ENCODE data around the gene MEF2C.

MEF2C gene

DNA sequence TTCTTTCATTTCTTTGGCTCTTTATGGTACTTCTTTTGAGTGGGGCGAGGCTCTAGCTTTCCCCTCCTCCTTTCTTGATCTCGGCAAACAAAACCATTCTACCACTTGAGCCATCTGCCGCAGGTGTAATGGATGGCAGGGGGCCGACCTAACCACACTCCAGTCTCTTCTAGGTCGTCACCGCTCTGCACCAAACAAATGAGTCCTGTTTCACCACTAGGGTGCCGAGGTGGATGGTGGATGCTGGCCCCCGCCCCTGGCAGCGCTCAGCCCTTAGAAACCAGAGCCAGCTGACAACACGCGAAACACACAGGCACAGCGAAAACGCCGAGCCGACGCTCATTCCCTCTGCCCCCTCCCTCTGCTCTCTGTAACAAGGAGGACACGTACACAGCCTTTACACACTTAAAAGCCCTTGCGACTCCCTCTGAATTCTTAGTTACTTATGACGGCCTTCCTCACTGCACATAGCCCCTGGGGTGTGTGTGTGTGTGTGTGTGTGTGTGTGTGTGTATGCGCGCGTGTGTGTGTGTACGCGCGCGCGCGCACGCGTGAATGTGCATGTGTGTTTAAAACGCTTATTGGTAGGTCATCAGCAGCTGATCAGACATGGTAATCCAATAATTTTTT is 199.4 kb downstream of the MEF2C start:
- no peak for DNase-seq

DNA sequence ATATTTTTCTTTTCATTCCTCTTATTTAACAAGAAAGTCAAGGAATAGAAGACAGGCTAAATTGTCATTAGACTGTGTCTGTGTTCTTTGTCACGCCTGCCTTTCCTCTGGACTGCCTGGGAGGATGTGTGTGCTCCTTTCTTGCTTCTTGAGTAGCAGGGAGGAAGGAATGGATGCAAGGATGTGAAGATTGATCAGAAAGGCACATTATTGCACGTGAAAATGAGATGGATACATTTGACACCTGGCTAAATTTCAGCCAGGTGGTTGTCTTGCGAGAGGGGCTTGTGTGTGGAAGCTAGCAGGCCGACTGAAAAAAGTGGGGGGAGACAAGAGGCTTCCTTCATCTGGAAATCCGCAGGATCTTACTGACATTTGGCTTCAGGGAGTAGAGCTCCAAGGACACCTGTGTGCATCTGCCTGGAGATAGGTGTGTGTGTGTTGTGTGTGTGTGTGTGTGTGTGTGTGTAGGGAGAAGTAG is 200.1 kb downstream of the MEF2C start:
- no peak for DNase-seq

DNA sequence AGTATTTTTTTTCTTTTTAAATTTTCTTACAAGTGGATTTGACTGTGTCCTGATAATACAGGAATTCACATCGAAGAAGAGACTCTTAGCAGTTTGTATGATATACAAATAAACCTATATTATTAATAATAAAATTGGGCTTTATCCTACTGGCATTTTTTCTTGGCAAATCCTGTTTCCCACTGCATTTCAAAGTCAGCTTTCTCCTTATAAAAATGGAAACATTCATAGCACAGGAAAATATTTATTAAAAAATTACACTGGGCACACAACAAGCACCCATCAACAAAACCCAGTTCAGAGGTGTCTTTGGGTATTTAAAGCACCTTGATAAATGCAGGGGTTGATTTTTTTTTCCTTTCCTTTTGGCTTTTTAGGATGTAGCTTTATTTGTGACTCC is 200.9 kb downstream of the MEF2C start:
- no peak for DNase-seq

DNA sequence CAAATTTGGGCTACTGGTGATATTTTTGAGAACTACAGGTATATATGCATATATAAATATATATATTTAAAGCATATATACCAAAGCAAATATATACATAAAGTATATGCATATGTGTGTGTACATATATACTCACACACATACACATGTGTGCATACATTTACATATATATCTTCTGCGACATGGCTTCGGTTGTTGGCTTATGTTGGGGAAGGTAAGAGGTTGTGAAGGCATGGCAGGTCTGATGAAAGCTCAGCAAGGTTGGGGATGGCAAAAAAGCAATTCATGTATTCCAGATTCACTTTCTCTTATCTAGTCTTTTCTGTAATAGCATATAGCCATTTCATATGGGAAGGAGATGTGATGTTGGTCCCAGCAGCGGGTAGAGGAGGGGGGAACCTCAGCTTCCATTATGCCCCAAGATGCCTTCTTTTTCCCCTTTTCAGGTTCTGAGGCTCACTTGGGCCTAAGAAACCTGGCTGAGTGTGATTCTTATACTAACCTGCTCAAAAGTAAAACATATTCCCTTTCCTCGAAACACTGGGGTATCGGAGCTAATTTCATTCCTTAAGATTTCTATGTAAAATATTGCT is 201.7 kb downstream of the MEF2C start:
- no peak for DNase-seq

DNA sequence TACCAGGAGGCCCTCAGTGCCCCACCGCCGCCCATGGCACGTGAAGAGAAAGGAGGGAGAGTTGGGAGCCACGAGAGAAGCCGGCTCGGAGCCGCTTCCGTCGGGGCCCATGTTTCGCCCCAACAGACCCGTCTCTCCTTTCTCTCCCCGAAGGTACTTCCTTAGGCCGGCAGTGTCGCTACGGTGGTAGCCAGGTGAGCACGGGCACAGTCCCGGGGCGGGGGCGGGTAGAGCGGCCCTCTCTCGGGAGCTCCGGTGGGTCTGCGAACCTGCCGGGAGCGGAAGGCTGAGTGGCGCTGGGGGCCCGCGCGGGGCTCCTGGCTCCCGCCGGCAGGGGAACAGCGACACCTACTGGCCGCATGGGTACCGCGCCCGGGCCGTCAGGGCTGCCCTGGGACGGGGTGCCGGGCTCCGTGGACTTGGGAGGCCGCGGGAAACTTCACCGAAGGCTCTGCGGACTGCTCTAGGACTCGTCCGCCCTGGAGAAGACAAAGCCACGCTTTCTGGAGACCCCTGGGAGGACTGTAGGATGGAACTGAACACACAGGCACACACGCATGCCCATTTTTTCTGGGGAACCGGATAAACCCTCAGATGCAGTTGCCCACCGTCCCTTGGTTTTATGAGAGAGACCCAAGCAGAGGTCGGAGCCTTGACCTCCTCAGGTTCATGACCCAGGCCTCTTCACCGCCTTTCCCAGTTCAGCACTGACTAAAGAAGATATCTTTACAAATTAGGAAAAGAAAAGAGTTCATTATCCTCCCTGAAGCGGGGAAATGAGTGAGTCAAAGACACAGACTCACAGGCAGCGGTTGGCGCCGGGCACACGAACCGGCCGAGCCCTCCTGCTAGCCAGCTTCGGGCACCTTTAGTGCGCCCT is 202.5 kb downstream of the MEF2C start:
- peak; percentile 82 to 84 for DNase-seq

DNA sequence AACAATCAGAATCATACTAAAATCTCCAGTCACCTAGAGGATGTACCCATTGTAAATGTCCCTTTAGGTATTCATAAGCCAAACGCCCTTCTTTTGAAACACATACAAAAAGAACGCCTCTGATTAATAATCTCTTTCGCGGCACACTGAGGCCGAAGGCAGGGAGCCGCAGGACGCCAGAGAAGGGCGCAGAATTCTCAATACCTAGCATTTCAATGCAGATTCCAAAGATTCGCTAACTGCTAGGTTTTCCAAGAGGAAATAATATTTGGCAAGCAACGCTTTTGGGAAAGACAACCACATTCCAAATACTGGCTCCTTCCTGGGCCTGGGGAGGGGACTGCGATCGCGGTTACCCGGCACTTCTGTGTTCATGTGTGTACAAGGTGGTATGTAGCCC is 203.3 kb downstream of the MEF2C start:
- no peak for DNase-seq

DNA sequence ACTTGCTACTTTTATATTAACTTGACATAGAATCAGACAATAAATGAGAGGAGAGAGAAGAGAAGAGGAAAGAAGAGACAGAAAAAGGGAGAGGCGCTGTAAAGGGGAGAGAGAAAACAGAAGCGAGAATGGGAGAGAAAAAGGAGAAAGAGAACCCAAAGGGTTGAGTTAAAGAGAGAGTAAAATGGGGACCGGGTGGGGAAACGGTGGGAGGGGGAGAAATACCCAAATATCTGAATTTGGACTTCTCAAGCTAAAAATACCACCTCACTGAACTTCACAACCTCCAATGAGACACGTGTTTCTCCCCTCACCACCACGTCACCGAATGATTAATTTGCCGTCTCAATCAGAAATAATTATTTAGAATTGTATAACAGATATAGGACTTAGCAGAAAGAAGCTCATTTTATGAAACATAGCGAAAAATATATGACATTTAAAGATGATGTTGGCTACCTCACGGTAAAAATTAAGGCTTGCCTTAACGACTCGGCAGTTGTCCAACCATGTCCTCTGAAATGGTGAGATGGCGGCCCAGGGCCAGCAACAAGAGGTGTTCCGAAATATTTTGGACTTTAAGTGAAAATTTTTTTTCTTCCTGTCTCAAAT is 204.1 kb downstream of the MEF2C start:
- DNase-seq, result no peak

DNA sequence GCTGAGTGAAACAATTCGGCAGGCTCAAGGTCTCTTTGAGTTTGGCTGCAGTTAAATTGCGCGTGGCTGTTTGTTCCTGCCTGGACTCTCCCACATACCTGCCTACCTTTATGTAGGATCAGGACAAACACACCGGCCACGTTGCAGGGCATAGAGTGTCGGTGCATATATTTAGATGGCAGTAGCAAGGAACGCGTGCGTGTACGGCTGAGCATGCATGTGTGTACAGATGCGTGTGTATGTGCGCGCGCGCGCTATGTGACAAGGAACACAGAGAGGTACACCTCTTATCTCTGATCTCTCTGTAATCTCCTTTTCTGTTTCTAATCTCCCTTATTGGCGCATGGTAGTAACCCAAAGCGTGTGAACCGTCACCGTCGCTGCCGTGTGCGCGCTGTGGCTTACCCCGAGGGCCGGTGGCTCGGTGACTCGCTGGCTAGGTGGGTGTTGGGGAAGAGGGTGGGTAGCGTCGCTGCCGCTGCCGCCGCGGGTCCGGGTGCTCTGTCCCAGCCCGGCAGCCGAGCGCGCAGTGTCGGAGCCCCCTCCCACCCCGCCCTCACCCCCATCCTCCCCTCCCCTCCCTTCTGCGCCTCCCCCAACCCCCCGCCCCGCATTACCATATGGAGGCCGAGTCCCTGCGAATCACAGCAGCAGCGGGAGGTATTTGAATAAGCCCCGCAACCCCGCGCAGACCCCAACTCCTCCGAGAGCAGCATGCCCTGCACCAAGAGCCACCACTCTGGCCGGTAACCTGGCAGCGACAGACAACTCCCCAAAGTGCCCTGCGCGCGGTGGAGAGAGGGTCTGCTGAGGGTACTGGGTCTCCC is 204.8 kb downstream of the MEF2C start:
- no peak for DNase-seq

DNA sequence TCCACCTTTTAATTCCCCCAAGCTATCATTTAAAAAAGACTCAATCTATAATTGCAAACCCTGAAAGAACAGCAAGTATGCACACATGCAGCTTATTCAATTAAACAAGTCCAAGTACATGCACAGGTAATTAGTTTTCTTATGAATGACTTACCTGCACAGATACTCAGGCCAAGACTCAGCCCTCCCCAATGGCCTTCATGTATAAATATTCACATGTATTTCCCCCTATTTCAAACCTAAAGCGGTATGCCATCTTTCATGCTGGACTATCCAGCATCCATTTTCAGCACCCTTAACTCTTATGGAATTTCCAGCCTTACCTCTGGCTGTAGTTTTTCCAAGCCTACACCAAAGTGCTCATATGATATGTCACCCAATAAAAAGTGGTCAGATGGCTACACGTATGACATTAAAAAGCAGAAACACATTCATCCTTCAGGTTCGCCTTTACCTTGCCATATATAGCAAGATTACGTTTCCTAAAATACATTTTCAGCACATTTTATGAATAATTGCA is 205.5 kb downstream of the MEF2C start:
- no peak for DNase-seq

DNA sequence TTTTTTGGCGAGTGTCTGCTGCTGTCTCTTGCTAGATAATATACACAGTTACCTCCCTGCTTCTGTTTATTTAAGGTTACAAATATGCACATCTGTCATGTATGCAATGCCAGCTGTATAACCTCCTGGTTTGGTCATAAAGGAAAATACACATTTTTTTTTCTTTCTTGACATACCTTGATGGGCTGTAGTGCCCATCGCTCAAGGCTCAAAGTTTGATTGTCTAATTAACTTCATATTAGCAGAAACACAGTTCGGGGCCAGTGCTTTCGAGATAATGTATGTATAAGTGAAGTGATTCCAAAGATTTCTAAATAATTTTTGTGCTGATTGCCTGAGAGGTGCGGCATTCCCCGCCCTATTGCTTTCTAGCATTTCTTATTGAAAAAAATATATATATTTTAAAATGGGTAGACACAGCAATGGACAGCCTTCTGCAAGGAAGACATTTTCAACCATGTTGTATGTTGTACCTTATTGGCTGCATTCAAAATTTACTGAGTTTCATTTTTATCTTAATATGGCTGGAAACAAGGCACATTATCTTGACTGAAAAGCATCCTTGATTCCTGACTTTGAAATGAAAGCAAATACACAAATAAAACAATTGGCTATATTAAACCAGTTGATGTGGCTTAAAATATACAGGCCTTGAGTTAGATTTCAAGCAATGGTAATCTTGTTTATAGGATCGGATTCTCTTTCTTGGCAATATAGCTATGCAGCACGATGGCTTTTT is 206.2 kb downstream of the MEF2C start:
- DNase-seq, result no peak

DNA sequence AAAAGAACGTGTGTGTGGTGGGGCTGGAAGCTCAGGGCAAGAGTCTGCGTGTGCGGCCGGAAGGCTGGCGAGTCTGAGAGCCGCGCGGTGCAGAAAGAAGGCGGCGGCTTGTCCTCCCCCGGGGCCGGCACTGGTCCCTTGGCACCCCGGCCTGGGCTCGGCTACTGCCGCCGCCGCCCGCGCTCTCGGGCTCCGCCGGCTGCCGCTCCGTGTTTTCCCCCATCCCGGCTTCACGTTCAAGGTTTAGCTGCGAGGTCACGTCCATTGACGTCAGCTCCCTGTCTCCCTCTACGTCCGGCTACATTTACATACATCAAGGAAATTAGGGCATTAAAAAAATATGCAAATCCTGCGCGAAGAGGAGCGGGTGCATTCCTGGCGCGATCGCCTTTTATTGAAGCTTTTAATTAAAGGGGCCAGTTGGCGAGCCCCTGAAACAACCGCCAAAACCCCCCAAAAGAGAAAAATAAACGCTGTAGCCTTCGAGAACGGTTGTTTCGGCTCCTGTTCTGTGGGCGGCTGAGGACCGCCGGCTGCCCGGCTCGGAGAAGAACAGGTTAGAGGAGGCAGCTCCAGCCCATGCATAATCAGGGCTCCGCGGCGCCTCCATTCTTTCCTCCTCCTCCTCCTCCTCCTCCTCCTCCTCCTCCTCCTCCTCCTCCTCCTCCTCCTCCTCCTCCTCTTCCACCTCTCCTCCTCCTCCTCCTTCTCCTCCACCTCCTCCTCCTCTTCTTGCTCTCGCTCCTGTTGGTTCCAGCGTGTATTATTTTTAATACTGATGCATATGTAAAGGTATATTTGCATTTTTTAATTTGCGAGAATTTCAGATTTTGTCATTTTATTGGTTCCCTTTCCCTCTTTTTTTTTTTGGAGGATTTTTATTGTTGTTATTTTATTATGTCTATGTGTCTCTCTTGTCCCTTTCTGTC is 207.0 kb downstream of the MEF2C start:
- DNase-seq, result no peak

DNA sequence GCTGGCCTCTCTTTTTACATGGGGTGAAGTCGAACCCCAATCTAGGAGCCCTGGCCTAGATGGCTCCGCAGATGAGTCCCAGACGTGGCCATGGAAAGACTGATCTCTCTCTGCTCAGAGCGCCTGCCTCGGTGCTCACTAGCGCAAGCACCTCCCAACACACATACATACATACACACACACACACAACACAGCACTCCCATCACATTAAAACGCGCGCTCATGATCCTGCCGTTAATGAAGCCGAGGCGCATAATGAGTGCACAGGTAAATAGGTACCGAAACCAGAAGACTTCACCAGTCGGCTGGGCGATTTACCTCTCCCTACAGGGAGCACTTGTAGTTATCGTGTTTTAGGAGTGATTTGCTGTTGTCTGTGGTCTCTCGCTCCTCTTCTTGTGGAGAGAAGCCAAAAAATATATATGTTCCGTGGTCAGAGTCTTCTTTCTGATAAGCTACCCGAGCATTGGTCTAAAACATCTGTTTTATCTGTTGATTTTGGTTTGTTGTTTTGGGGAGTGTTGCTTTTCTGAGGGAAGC is 207.7 kb downstream of the MEF2C start:
- no peak for DNase-seq

DNA sequence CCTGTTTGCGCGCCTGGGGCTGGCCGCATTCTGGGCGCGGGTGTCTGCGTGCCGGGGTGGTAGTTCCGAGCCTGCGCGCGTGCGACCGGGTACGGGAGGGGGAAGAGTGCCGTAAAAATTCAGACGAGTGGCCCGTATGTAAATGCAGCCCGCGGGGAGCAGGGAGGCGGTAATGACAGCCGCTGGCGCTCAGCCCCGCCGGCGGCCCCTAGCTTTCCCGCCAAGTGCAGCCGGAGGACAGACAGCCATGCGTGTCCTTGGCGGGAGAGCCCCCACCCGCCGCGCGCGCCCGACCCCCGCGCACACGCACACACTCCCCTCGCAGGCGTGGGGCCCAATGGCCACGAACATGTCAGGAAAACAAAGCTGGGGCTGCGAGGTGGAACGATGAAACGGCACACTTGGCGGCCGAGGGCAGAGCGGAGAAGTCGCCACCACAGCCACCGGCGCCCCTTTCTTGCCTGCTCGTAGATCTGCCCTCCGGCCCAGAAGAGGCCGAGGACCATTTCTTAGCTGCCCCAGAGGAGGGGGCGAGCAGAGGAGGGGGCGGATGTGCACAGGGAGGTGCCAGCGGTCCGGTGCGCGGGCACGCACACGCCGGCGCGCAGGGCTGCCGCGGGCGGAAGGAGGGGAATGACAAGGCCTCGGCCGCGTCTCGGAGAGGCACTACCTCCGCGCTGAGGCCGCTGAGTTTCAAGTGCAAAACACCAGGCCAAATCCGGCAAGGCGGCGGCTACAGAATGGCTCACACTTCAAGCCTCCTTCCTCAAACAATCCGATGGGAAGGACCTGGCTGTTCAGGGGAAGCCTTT is 208.4 kb downstream of the MEF2C start:
- peak in 1 of 2 experiments; percentile 55 for DNase-seq

DNA sequence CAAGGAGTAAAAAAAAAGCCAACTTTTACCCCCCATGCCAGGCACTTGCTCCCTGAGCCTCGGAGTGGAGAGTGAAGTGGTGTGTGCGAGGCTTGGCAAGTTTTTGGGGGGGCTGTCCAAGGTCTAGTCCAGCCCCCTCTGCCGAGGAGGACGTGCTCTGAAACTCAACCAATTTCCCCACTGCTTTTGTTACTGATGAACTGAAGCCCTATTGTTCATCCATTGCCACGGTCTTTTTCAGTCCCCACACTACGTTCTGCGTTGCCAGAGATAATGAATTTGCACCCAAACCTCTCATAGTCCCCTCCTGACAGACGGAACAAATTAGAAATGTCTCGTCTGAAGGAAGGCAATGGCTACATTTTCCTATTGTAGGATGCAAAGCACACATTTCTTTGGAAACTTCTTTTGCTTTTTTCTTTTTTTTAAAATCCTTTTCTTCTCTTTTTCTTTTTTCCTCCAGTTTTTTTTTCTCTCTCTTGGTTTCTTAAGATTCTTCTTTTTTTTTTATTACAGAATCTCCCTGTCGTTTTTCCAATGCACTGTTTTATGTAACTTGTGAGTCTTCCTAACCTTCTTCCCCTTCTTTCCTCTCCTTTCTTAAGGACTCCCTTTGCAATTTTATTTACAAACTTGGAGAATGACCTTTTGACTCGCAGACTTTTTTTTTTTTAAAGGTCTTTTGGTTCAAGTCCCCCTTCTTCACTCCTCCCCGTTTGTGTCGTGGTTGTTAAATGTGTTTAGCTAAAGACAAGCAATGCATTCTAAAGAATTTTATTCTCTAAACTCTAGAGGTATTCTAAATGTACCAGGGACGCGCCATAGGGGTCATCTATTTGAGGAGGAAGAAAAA is 209.5 kb downstream of the MEF2C start:
- DNase-seq, result no peak

DNA sequence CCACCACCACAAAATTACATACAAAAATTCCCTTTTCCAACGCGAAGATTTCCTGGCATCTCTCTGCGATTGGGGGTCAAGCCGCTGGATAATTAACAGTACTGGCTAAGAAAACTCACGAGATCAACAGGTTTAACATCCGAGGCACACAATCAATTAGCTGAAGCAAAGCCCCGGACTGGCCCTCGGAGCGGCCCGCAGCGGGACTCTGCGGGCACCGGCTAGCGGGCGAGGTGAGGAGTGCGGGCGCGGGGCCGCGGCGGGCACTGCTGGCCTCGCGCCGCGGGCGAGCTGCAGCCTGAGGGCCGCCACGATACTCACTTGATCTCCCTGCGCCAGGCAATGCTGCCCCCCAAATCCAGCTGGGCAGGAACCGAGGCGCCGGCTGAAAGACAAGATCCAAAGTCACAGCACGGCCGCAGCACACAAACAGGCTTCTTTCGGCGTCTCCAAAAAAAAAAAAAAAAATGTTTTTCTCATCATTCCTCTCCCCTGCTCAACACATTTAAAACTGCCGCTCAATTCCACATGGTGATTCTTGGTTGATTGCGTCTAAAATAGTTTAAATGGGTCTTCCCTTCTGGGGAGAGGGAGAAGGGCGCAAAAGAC is 210.2 kb downstream of the MEF2C start:
- DNase-seq, result no peak

DNA sequence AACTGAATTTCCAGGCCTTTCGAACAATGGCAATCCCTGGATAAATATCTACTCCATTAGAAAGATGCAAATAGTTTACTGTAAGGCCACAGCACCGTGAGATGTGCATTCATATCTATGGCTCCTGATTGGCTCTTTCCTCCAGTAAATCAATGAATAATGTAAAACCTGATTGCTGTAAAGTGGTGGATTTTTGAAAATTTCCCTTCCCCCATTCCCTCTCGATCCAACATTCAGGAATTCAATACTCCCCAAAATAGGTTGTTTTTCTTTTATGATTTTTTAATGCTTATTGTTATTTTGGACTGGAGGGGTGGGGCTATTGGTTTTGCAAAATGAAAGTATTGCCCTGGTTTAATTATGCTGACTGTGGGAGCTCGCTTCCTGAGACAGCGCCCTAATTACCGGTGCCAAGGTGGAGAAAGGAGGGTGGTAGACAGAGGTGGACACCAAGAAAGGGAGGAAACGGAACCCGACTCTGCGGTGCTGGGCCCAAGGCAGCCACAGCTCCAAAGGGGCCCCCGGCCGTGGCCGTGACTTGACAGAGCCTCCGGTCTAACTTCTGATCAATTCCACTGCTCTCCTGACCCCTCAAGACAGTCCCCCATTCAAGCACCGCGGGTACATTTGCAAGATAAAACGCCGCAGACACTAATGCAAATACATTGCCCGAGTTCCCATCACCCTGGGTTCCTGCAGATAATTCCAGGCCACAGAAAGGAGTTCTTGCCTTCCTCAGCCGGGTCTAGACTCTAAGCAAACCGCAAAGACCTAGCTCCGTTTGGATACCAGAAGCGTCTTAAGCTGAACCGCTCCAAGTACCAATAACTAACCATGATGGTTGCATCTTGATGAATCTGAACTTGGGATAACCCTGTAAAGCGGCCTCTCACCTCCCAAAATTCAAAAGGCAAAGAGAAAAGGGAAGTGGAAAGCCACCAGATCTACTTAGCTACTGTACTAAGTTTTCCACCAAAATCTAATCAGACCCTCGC is 211.2 kb downstream of the MEF2C start:
- DNase-seq, result no peak
